H9 (cell line): ENCODE data around the gene TRRAP. TPM values are rescaled to one million over a fixed set of nuclear protein-coding genes. Genes with fewer than 3 reads are reported as not detected.

Experiments
- DNase-seq: peaks from one replicate; pipeline ENCODE4 v3.0.0-alpha.2; 2017
- H2AFZ ChIP-seq: one replicate; pipeline ENCODE4 v1.6.1; 2013; ENCODE audit warnings: mild to moderate bottlenecking, low read length, control low read depth, moderate library complexity
- H2AK5ac ChIP-seq: 2 replicates; pipeline ENCODE4 v1.6.1; 2013; ENCODE audit warnings: low read length, control low read depth, mixed read lengths; ENCODE audit not compliant: insufficient read length
- H2BK120ac ChIP-seq: one replicate; pipeline ENCODE4 v1.6.1; 2013; ENCODE audit warnings: low read depth, mild to moderate bottlenecking, low read length, control low read depth, inconsistent platforms; ENCODE audit not compliant: poor library complexity, severe bottlenecking
- H2BK12ac ChIP-seq: 2 replicates; pipeline ENCODE4 v1.6.1; 2013; ENCODE audit warnings: low read length, control low read depth, mixed read lengths, low read depth; ENCODE audit not compliant: insufficient read length
- H2BK15ac ChIP-seq: 2 replicates; pipeline ENCODE4 v1.6.1; 2013; ENCODE audit warnings: low read depth, low read length, control low read depth
- H2BK20ac ChIP-seq: one replicate; pipeline ENCODE4 v1.6.1; 2013; ENCODE audit warnings: low read depth, mild to moderate bottlenecking, low read length, control low read depth, inconsistent platforms; ENCODE audit not compliant: poor library complexity, severe bottlenecking
- H2BK5ac ChIP-seq: 2 replicates; pipeline ENCODE4 v1.6.1; 2013; ENCODE audit warnings: low read length, control low read depth, mixed read lengths; ENCODE audit not compliant: insufficient read length
- H3K14ac ChIP-seq: 2 replicates; pipeline ENCODE4 v1.6.1; 2013; ENCODE audit warnings: low read length, control low read depth; ENCODE audit not compliant: insufficient read depth
- H3K18ac ChIP-seq: 2 replicates; pipeline ENCODE4 v1.6.1; 2013; ENCODE audit warnings: low read depth, mild to moderate bottlenecking, mixed read lengths, low read length, control low read depth; ENCODE audit not compliant: insufficient read length
- H3K23ac ChIP-seq: 2 replicates; pipeline ENCODE4 v1.6.1; 2013; ENCODE audit warnings: low read length, control low read depth, mixed read lengths, low read depth; ENCODE audit not compliant: insufficient read length
- H3K23me2 ChIP-seq: 2 replicates; pipeline ENCODE4 v1.6.1; 2013; ENCODE audit warnings: low read depth, mild to moderate bottlenecking, mixed read lengths, low read length, control low read depth; ENCODE audit not compliant: insufficient read length, poor library complexity, severe bottlenecking
- H3K27ac ChIP-seq: 2 replicates; pipeline ENCODE4 v1.5.1; 2013; ENCODE audit warnings: low read length, control low read depth, mixed read lengths, low read depth; ENCODE audit not compliant: insufficient read length
- H3K27me3 ChIP-seq: 2 replicates; pipeline ENCODE4 v1.6.1; 2013; ENCODE audit warnings: low read length, control low read depth, inconsistent platforms; ENCODE audit not compliant: insufficient read depth
- H3K4ac ChIP-seq: 2 replicates; pipeline ENCODE4 v1.6.1; 2013; ENCODE audit warnings: low read depth, mild to moderate bottlenecking, control low read depth, inconsistent platforms, low read length, moderate library complexity
- H3K4me1 ChIP-seq: 2 replicates; pipeline ENCODE4 v1.6.1; 2013; ENCODE audit warnings: low read length, control low read depth, inconsistent platforms; ENCODE audit not compliant: insufficient read depth
- H3K4me2 ChIP-seq: 2 replicates; pipeline ENCODE4 v1.6.1; 2013; ENCODE audit warnings: low read length, control low read depth, mixed read lengths; ENCODE audit not compliant: insufficient read length, insufficient read depth
- H3K56ac ChIP-seq: 2 replicates; pipeline ENCODE4 v1.6.1; 2013; ENCODE audit warnings: low read depth, mild to moderate bottlenecking, mixed read lengths, low read length, control low read depth; ENCODE audit not compliant: insufficient read length
- H3K79me1 ChIP-seq: 2 replicates; pipeline ENCODE4 v1.6.1; 2013; ENCODE audit warnings: low read depth, mild to moderate bottlenecking, moderate library complexity, low read length, control low read depth, inconsistent platforms; ENCODE audit not compliant: insufficient read depth, poor library complexity, severe bottlenecking
- H3K79me2 ChIP-seq: 2 replicates; pipeline ENCODE4 v1.6.1; 2013; ENCODE audit warnings: low read length, control low read depth, inconsistent platforms; ENCODE audit not compliant: insufficient read depth
- H3K9ac ChIP-seq: 2 replicates; pipeline ENCODE4 v1.6.1; 2013; ENCODE audit warnings: low read length, control low read depth, mixed read lengths; ENCODE audit not compliant: insufficient read length; ENCODE audit errors: extremely low read depth
- H3K9me3 ChIP-seq: one replicate; pipeline ENCODE4 v1.6.1; 2013; ENCODE audit warnings: low read depth, low read length, inconsistent platforms; ENCODE audit not compliant: control insufficient read depth
- H3T11ph ChIP-seq: one replicate; pipeline ENCODE4 v1.6.1; 2013; ENCODE audit warnings: mild to moderate bottlenecking, low read length, control low read depth, inconsistent platforms
- H4K20me1 ChIP-seq: one replicate; pipeline ENCODE4 v1.6.1; 2013; ENCODE audit not compliant: control insufficient read depth, insufficient read length, insufficient read depth
- H4K5ac ChIP-seq: 2 replicates; pipeline ENCODE4 v1.6.1; 2013; ENCODE audit warnings: low read depth, mild to moderate bottlenecking, mixed read lengths, low read length, control low read depth; ENCODE audit not compliant: insufficient read length
- H4K8ac ChIP-seq: replicated peaks from 2 replicates; pipeline ENCODE4 v1.6.1; 2013; ENCODE audit warnings: low read length, control low read depth, mixed read lengths, low read depth; ENCODE audit not compliant: insufficient read length
- H4K91ac ChIP-seq: 2 replicates; pipeline ENCODE4 v1.6.1; 2013; ENCODE audit warnings: low read depth, mild to moderate bottlenecking, moderate library complexity, mixed read lengths, low read length, control low read depth; ENCODE audit not compliant: insufficient read length
- H3K27ac Mint-ChIP-seq, 3 experiments: 2 replicates in 2 of 3; 3 replicates in 1 of 3; pipeline ENCODE4 v1.8.0; 2020 to 2021; ENCODE audit warnings: mixed read lengths in 3 of 3, mild to moderate bottlenecking in 1 of 3, moderate library complexity in 1 of 3
- H3K27me3 Mint-ChIP-seq: 2 replicates; pipeline ENCODE4 v1.8.0; 2021; ENCODE audit warnings: low read depth, mild to moderate bottlenecking, moderate library complexity, mixed read lengths
- H3K36me3 Mint-ChIP-seq, 3 experiments: 2 replicates in 2 of 3; 3 replicates in 1 of 3; pipeline ENCODE4 v1.8.0; 2020 to 2021; ENCODE audit warnings: low read depth in 3 of 3, mixed read lengths in 3 of 3; ENCODE audit not compliant: insufficient read depth in 1 of 3
- H3K4me1 Mint-ChIP-seq, 2 experiments: 2 replicates each; pipeline ENCODE4 v1.8.0; 2020; ENCODE audit warnings: mixed read lengths in 2 of 2
- H3K4me3 Mint-ChIP-seq, 2 experiments: 2 replicates in 1 of 2; 3 replicates in 1 of 2; pipeline ENCODE4 v1.8.0; 2020 to 2021; ENCODE audit warnings: mild to moderate bottlenecking in 2 of 2, mixed read lengths in 2 of 2, moderate library complexity in 1 of 2
- H3K9me3 Mint-ChIP-seq, 2 experiments: 2 replicates in 1 of 2; 3 replicates in 1 of 2; pipeline ENCODE4 v1.8.0; 2020; ENCODE audit warnings: mild to moderate bottlenecking in 2 of 2, mixed read lengths in 2 of 2, moderate library complexity in 1 of 2
- CTCF ChIP-seq: fragments of 200-600 bp; sonication (generic); conservative IDR thresholded peaks from 3 replicates; pipeline ENCODE4 v1.8.0; 2021; ENCODE audit warnings: antibody characterized with exemption, mild to moderate bottlenecking
- WGBS: extraction: QIAGEN DNeasy Blood & Tissue Kit; methylation state at CpG from one replicate; pipeline ENCODE4 v1.1.7; 2013; ENCODE audit warnings: missing lambda C conversion rate, low lambda C conversion rate, mixed read lengths; ENCODE audit not compliant: insufficient read length; ENCODE audit errors: extremely low coverage; 5-methylcytosine and 5-hydroxymethylcytosine counted together
- total RNA-seq: library from RNA; stranded (reverse); gene quantifications from 2 replicates; pipeline ENCODE4 v1.2.1, GENCODE V29; 2021

Gene TRRAP
- total RNA-seq, 1 experiment from 2014 or later, result 58.6 TPM

GRCh38 chr7:99004216-99004615, 125.9 kb downstream of the TRRAP start:
- Histone ChIP-seq H3K23ac (no peak overlapping the region), H4K91ac (no peak overlapping the region), H3K9ac (no peak overlapping the region), H2AK5ac (no peak overlapping the region), H4K5ac (no peak overlapping the region), H2BK15ac (no peak overlapping the region), H3K4ac (no peak overlapping the region), H3K23me2 (no peaks in the 10 kb centered on the region), H3K4me1 (no peaks in the 10 kb centered on the region), H3K18ac (no peak overlapping the region), H3K27me3 (no peaks in the 10 kb centered on the region), H3K79me2 (no peaks in the 10 kb centered on the region), H3K14ac (no peak overlapping the region), H3K79me1 (no peaks in the 10 kb centered on the region), H2BK12ac (no peak overlapping the region), H3K56ac (no peak overlapping the region), H3T11ph (no peak overlapping the region), H2BK5ac (no peak overlapping the region), H2BK20ac (no peak overlapping the region), H3K27ac (no peak overlapping the region), H4K20me1 (no peaks in the 10 kb centered on the region), H2BK120ac (no peak overlapping the region), H2AFZ (no peak overlapping the region), H3K9me3 (no peaks in the 10 kb centered on the region), H3K4me2 (no peak overlapping the region), H4K8ac (no peak overlapping the region)
- Mint-ChIP-seq H3K27ac (no peak overlapping the region), H3K4me3 (no peak overlapping the region), H3K9me3 (no peaks in the 10 kb centered on the region), H3K4me1 (no peaks in the 10 kb centered on the region), H3K36me3 (peaks cover 21 to 85% (median 69%) of the 10 kb centered on the region in 3 experiments; a peak in 6 of 7 replicates), H3K27me3 (no peaks in the 10 kb centered on the region)
- no CpG with 5 or more reads among the region's 8 CpGs for WGBS
- TF ChIP-seq CTCF, result no peak
- DNase-seq, result no peak
